ENCODE results near the gene LSG1.

Gene LSG1

GRCh38 chr3:194687638-194688199 is 15.7 kb upstream of the LSG1 start:
- no peaks in the 10 kb centered on the region for H3K9me2 ChIP-seq (replicated peaks; ENCODE audit: insufficient read depth, low read length)
- H3K9ac ChIP-seq (ENCODE audit: low read length): peak overlapping the region; percentile 59
- H3K79me2 ChIP-seq (ENCODE audit: insufficient read depth, low read length): no peaks in the 10 kb centered on the region
- peak; percentile 58 for TF ChIP-seq CTCF (IDR thresholded peaks at IDR 0.05; ENCODE audit: insufficient read depth, low read length, poor library complexity, severe bottlenecking)
- no peak for TF ChIP-seq EZH2phosphoT487 (conservative IDR thresholded peaks at IDR 0.05; ENCODE audit: low read length)
- no peaks in the 10 kb centered on the region for H4K20me1 ChIP-seq (ENCODE audit: low read depth, low read length)
- H3F3A ChIP-seq (ENCODE audit: insufficient read depth): peaks cover 26% of the 10 kb centered on the region
- H3K27ac ChIP-seq (ENCODE audit: low read depth, low read length): peak overlapping the region; percentile 78
- H3K4me3 ChIP-seq (ENCODE audit: insufficient read depth, low read length, poor library complexity, severe bottlenecking): peak overlapping the region; percentile 45
- peak overlapping the region; percentile 89 for H2AFZ ChIP-seq (ENCODE audit: low read depth, low read length, severe bottlenecking)
- H3K36me3 ChIP-seq (ENCODE audit: low read length): no peaks in the 10 kb centered on the region
- no peaks in the 10 kb centered on the region for H3K27me3 ChIP-seq (ENCODE audit: low read length)
- peak overlapping the region; percentile 74 for H3K4me2 ChIP-seq (ENCODE audit: low read depth, low read length, poor library complexity, severe bottlenecking)
- no peaks in the 10 kb centered on the region for H3K9me3 ChIP-seq (ENCODE audit: insufficient read depth, low read length)

GRCh38 chr3:194686816-194687637 is 15.0 kb upstream of the LSG1 start:
- Histone ChIP-seq H3K9ac (ENCODE audit: low read length) (peak overlapping the region; percentile 59), H3K9me3 (ENCODE audit: insufficient read depth, low read length) (no peaks in the 10 kb centered on the region), H3F3A (ENCODE audit: insufficient read depth) (peaks cover 24% of the 10 kb centered on the region), H4K20me1 (ENCODE audit: low read depth, low read length) (no peaks in the 10 kb centered on the region), H3K27ac (ENCODE audit: low read depth, low read length) (no peak overlapping the region), H2AFZ (ENCODE audit: low read depth, low read length, severe bottlenecking) (no peak overlapping the region), H3K27me3 (ENCODE audit: low read length) (no peaks in the 10 kb centered on the region), H3K9me2 (replicated peaks; ENCODE audit: insufficient read depth, low read length) (no peaks in the 10 kb centered on the region), H3K79me2 (ENCODE audit: insufficient read depth, low read length) (no peaks in the 10 kb centered on the region), H3K4me3 (ENCODE audit: insufficient read depth, low read length, poor library complexity, severe bottlenecking) (peak overlapping the region; percentile 60), H3K4me2 (ENCODE audit: low read depth, low read length, poor library complexity, severe bottlenecking) (peak overlapping the region; percentile 74), H3K36me3 (ENCODE audit: low read length) (no peaks in the 10 kb centered on the region)
- no peak for TF ChIP-seq CTCF (IDR thresholded peaks at IDR 0.05; ENCODE audit: insufficient read depth, low read length, poor library complexity, severe bottlenecking)
- TF ChIP-seq EZH2phosphoT487 (conservative IDR thresholded peaks at IDR 0.05; ENCODE audit: low read length): no peak

- H3K36me3 ChIP-seq (ENCODE audit: low read length): no peaks in the 10 kb centered on the region
- H3F3A ChIP-seq (ENCODE audit: insufficient read depth): peaks cover 18% of the 10 kb centered on the region
- no peak overlapping the region for H3K27ac ChIP-seq (ENCODE audit: low read depth, low read length)
- H4K20me1 ChIP-seq (ENCODE audit: low read depth, low read length): no peaks in the 10 kb centered on the region
- no peak overlapping the region for H2AFZ ChIP-seq (ENCODE audit: low read depth, low read length, severe bottlenecking)
- H3K9ac ChIP-seq (ENCODE audit: low read length): peak overlapping the region; percentile 53
- no peaks in the 10 kb centered on the region for H3K9me2 ChIP-seq (replicated peaks; ENCODE audit: insufficient read depth, low read length)
- TF ChIP-seq CTCF (IDR thresholded peaks at IDR 0.05; ENCODE audit: insufficient read depth, low read length, poor library complexity, severe bottlenecking): no peak
- TF ChIP-seq EZH2phosphoT487 (conservative IDR thresholded peaks at IDR 0.05; ENCODE audit: low read length): no peak
- H3K79me2 ChIP-seq (ENCODE audit: insufficient read depth, low read length): no peaks in the 10 kb centered on the region
- H3K27me3 ChIP-seq (ENCODE audit: low read length): no peaks in the 10 kb centered on the region
- H3K4me3 ChIP-seq (ENCODE audit: insufficient read depth, low read length, poor library complexity, severe bottlenecking): peak overlapping the region; percentile 60
- no peaks in the 10 kb centered on the region for H3K9me3 ChIP-seq (ENCODE audit: insufficient read depth, low read length)
- H3K4me2 ChIP-seq (ENCODE audit: low read depth, low read length, poor library complexity, severe bottlenecking): peak overlapping the region; percentile 74
Observed at GRCh38 chr3:194686414-194686815, 14.4 kb upstream of the LSG1 start.
